Measurements from ENCODE around the gene HECW1.

DNA sequence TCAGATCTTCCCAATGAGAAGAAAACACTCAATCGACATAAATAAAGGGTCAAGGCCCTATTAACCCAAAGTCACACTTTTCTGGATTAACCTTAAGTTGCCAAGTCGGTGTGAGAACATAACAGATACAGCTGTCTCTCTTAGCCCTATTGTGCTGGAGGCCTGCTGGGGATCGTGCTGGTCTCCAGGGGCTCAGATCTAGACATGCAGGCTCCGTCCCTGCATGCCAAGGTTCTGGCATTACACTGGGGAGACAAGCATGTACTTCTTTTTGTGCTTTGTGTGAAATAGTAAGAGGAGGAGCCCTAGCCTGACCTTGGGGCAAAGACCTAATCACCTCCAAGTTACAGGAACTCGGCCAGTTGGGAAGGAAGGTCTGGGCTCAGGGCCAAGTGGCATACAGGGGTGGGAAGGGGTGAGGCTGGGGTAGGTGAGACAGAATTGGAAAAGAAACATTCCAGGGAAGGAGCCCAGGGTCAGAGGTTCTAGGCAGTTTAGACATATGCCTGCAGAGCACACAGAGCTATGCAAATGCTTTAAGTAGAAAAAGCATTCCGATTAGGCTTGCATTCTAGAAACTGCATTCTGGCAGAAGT lies 216.4 kb downstream of the HECW1 start:
- TF ChIP-seq, protein P1, sequence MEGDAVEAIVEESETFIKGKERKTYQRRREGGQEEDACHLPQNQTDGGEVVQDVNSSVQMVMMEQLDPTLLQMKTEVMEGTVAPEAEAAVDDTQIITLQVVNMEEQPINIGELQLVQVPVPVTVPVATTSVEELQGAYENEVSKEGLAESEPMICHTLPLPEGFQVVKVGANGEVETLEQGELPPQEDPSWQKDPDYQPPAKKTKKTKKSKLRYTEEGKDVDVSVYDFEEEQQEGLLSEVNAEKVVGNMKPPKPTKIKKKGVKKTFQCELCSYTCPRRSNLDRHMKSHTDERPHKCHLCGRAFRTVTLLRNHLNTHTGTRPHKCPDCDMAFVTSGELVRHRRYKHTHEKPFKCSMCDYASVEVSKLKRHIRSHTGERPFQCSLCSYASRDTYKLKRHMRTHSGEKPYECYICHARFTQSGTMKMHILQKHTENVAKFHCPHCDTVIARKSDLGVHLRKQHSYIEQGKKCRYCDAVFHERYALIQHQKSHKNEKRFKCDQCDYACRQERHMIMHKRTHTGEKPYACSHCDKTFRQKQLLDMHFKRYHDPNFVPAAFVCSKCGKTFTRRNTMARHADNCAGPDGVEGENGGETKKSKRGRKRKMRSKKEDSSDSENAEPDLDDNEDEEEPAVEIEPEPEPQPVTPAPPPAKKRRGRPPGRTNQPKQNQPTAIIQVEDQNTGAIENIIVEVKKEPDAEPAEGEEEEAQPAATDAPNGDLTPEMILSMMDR (IDR thresholded peaks at IDR 0.05): no peak
- no peak for TF ChIP-seq POLR2A (IDR thresholded peaks at IDR 0.05)
